ENCODE data around the gene MIPOL1.
"Not testable (repeated sequence)": the region's sequence is repeated elsewhere in the genome, so short reads cannot be mapped to it uniquely, and the experiment has no call there.

The MIPOL1 gene

DNA sequence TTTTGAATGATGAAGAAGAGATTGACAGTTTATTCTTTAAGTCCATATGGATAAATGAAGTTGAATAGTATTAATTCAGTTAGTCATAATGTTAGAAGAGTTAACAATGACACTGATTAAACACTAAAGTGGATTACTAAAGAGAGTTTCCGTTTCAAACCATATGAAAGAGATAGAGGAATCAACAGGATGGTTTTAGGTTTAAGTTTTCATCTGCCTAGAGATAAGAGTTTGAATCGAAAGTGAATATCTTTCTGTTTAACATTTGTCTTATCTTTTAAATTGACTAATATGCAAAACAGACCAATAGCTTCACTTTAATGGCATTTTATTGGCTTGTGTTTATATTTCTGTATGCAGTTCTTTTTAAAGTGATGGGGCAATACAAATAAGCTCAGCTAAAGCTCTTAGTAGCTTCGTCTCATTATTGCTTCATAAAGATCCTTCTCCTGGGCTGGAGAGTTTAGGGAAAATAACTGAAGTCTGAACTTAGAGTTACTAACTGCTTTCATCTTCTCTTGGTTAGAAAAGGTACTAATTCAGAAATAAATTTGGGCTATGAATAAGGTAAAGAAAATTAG lies 66.0 kb downstream of the MIPOL1 start:
- FAIRE-seq (no peak), DNase-seq (ENCODE audit: insufficient read length, low spot score) (no peak)
- TF ChIP-seq POLR2A (IDR thresholded peaks at IDR 0.05; ENCODE audit: low read depth, low read length), result no peak

DNA sequence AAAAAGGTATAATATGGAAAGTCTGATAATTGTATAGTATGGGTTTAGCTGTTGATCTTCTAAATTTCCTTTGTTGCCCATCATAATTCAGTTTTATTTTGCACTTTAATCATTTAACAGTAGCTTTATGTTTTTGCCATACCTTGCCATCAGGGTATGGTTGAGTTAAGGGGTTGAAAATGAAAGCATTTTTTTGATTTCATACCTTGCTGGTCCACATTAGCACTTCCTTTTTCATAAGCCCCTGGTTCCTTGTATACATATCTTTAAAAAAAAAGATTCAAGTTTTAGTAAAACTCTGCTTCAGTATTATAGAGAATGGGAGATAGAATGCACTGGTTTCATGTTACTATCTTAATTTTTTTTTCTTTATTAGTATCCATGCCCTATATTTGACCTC lies 71.1 kb downstream of the MIPOL1 start:
- no peak for FAIRE-seq
- DNase-seq (ENCODE audit: insufficient read length, low spot score), result no peak
- TF ChIP-seq POLR2A (IDR thresholded peaks at IDR 0.05; ENCODE audit: low read depth, low read length), result no peak

DNA sequence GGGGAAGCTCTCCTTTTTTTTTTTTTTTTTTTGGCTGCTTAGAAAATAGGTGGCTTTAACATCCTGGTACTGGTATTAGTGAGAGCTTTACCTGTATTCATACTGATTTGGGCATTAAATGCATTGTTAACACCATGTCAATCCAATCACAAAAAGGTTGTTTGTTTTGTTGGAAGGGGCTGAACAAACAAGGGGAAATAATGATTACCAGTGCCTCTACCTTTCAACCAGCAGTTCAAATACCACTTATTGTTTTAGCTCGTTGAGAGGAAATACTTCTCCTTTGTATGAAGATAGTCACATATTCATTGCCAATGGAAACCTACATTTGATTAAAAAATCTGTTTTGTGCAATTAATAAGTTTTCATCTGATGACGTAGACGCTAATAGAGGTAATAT lies 72.9 kb downstream of the MIPOL1 start:
- no peak for TF ChIP-seq POLR2A (IDR thresholded peaks at IDR 0.05; ENCODE audit: low read depth, low read length)
- FAIRE-seq (no peak), DNase-seq (ENCODE audit: insufficient read length, low spot score) (no peak)

DNA sequence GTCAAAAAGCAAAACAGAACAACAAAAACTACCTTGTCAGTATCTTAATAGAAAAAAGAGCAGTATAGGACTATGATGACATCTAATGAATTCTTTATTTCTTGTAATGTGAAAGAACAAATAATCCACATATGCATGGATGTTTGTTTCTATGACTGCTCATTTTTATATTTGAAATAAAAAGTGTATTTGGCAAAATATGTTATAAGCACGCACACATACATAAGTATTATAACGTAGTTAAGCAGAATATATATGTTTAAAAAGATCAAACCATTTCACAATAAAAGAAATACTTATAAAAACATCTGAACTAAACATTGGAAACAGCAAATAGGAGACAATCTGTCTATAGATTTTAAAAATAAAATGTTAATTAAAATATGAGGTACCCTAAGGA lies 74.8 kb downstream of the MIPOL1 start:
- TF ChIP-seq POLR2A (IDR thresholded peaks at IDR 0.05; ENCODE audit: low read depth, low read length), result no peak
- DNase-seq (ENCODE audit: insufficient read length, low spot score), result no peak
- FAIRE-seq, result no peak

DNA sequence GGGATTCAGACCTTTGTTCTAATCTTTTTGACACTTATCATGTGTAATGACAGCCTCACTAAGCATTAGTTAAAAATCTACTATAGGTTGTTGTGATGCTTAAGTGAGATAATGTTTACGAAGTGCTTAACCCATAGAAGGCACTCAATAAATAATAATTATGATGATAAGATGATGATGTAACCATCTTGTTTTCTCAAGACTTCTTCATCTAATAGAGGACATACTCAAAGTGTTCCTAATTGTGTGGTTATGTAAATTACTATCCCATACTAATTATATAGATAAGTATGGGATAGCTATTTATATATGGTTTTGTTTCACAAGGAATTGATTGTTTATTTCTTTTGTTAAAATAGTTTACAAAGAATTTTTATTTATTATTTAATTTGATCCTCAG lies 76.9 kb downstream of the MIPOL1 start:
- no peak for DNase-seq (ENCODE audit: insufficient read length, low spot score)
- no peak for TF ChIP-seq POLR2A (IDR thresholded peaks at IDR 0.05; ENCODE audit: low read depth, low read length)

DNA sequence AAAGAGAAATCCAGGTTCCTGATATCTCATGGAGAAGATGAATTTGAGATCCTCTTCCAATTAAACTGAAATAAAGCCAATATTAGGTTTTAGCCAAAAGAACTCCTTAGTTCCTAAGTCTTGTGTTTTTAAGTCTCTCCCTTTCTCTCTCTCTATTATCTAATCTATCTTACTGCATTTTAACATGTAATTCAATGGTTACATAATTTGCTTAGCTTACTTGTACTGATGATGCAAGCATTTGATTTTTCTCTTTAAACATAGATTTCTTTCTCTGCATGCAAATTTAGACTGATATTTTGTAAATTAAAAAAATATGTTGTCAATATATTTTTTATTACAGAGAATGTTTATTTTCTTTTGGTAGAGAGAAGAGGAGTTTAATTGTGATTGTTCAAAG lies 78.2 kb downstream of the MIPOL1 start:
- no peak for FAIRE-seq
- TF ChIP-seq POLR2A (IDR thresholded peaks at IDR 0.05; ENCODE audit: low read depth, low read length), result no peak
- no peak for DNase-seq (ENCODE audit: insufficient read length, low spot score)

More for the DNA sequence above, 76.9 kb downstream of the MIPOL1 start:
- no peak for FAIRE-seq

DNA sequence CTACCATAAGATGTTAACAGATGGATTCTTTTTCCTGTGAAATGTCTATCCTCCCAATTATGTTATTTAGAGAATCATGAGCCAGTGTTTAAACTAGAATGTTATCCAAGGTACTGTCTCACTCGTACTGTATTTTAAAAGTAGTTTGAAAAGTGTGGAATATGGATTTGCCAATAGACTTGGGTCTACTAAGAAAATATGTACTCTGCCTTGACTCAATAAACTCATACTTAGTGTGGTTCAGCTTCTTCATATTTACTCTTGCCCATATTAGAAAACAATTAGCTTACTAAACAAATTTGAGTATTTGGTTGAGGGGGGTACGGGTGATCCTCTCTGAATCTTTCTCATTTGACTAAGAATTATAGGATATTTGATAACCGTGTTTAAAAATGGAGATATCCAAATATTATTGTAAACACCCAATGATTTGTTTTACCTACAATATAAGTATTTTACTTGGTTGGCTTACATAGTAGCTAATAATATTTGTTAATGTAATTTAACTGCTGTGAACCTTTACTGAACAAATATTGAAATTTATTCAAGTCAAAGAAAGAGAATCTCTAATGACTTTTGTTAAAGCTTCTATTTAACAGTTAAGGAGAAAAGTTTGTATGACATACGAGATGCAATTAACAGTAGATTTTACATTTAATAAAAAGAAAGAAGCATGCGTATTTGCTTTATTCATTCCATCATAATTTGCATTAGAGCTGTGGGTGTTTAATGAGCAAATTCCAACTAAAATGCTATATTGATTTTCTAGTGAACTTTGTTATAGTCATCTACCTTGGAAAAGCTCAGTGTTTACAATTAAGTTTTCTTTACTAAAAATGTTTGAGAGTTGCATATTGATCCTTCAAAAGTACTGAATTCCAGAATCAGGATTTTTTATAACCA lies 81.2 kb downstream of the MIPOL1 start:
- no peak for TF ChIP-seq POLR2A (IDR thresholded peaks at IDR 0.05; ENCODE audit: low read depth, low read length)
- DNase-seq (ENCODE audit: insufficient read length, low spot score), result no peak
- FAIRE-seq, result no peak

DNA sequence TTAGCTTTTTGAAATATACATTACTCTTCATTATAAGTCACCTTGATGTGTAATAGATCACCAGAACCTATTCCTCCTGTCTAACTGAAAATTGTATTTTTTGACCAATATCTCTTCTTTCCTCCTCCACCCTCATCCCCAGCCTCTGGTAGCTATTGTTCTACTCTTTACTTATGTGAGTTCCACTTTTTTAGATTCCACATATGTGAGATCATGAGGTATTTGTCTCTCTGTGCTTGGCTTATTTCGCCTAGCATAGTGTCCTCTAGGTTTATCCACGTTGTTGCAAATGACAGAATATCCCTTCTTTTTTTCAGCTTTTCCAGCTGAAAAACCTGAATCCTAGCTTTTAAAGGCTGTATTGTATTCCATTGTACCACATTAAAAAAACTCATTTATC lies 82.1 kb downstream of the MIPOL1 start:
- TF ChIP-seq POLR2A (IDR thresholded peaks at IDR 0.05; ENCODE audit: low read depth, low read length), result no peak
- DNase-seq (ENCODE audit: insufficient read length, low spot score) (no peak), FAIRE-seq (no peak)

DNA sequence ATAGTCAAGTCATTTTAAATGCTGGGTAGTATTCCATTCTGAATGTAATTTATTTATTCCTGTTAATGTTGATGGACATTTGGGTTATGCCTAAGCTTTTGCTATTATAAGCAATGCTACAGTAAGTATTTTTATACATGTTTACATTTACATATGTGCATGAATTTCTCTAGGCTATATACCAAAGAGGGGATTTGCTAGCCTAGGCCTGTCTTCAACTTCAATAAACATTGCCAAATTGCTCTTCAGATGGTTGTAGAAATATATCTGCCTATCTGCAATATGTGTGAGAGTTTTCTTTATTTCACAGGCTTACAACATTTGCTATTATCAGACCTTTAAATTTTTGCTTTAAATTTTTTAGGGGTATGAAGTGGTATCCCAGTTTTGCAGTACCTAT lies 87.0 kb downstream of the MIPOL1 start:
- no peak for TF ChIP-seq POLR2A (IDR thresholded peaks at IDR 0.05; ENCODE audit: low read depth, low read length)
- DNase-seq (ENCODE audit: insufficient read length, low spot score) (no peak), FAIRE-seq (no peak)

DNA sequence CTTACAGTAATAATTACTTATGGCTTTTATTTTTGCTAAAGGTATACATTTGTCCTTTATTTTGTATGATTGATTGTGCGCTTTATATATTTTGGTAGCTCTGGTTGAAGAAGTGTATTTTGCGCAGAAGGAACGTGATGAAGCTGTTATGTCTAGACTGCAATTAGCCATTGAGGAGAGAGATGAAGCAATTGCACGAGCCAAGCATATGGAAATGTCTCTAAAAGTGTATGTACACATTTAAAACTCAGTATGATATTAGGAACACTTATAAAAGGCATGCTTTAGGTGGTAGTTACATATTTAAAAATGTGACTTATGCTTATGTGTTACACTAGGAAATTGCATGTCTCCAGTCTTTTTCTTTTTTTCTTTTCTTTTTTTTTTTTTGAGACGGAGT lies 87.5 kb downstream of the MIPOL1 start:
- DNase-seq (ENCODE audit: insufficient read length, low spot score), result no peak
- no peak for TF ChIP-seq POLR2A (IDR thresholded peaks at IDR 0.05; ENCODE audit: low read depth, low read length)
- FAIRE-seq, result no peak

DNA sequence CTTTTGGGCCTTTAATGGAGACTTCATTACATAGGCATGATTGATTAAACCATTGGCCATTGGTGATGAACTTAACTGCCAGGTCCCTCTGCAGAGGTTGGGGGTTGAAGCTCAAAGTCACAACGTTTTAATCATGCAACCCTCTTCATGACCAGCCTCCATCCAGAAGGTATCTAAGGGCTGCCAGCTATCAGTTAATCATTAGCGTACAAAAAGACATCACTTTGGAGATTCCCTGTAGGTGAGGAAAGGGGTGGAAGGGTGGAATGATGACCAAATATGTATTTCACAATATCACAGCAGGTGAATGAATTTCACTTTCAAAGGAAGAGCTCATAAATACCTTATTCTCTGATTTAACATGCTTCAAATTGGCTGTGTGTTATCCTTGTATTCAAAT lies 92.0 kb downstream of the MIPOL1 start:
- TF ChIP-seq POLR2A (IDR thresholded peaks at IDR 0.05; ENCODE audit: low read depth, low read length), result no peak
- FAIRE-seq (no peak), DNase-seq (ENCODE audit: insufficient read length, low spot score) (no peak)

DNA sequence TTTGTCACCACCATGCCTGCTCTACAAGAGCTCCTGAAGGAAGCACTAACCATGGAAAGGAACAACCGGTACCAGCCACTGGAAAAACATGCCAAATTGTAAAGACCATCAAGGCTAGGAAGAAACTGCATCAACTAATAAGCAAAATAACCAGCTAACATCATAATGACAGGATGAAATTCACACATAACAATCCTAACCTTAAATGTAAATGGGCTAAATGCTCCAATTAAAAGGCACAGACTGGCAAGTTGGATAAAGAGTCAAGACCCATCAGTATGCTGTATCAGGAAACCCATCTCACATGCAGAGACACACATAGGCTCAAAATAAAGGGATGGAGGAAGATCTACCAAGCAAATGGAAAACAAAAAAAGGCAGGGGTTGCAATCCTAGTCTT lies 97.5 kb downstream of the MIPOL1 start:
- FAIRE-seq, result not testable (repeated sequence)

DNA sequence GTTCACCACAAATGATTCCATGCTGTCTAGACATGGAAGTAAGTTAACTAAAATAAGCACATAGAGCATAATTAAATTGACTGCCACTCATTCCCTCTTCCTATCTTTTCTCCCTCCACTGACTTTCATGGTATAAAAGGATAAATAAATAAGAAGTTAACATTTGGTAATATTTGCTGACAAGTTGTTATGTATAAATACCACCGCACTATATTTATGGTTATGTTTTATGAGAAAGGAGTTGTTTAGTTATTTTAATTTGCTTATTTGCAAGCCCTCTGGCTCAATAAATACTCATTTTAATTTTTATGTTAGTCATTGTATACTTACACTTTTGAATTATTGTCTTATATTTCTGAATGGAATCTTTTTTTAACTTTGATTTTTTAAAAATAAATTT lies 113.5 kb downstream of the MIPOL1 start:
- no peak for FAIRE-seq
- DNase-seq (ENCODE audit: insufficient read length, low spot score), result no peak
- no peak for TF ChIP-seq POLR2A (IDR thresholded peaks at IDR 0.05; ENCODE audit: low read depth, low read length)

More for the DNA sequence above, 97.5 kb downstream of the MIPOL1 start:
- DNase-seq (ENCODE audit: insufficient read length, low spot score), result not testable (repeated sequence)

DNA sequence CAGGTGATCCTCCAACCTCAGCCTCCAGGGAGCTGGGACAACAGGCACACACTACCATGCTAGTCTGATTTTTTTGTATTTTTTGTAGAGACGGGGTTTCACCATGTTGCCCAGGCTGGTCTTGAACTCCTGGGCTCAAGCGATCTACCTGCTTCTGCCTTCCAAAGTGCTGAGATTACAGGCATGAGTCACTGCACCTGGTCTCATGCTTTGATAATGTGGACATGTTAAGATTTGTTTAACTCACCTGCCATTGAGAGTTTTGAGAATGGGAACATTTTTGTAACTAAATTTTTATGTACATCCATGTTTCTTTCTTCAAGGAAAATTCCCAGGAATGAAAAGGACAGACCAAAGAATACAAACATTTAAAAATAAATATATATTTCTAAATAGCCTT lies 121.2 kb downstream of the MIPOL1 start:
- DNase-seq (ENCODE audit: insufficient read length, low spot score) (no peak), FAIRE-seq (no peak)
- no peak for TF ChIP-seq POLR2A (IDR thresholded peaks at IDR 0.05; ENCODE audit: low read depth, low read length)

DNA sequence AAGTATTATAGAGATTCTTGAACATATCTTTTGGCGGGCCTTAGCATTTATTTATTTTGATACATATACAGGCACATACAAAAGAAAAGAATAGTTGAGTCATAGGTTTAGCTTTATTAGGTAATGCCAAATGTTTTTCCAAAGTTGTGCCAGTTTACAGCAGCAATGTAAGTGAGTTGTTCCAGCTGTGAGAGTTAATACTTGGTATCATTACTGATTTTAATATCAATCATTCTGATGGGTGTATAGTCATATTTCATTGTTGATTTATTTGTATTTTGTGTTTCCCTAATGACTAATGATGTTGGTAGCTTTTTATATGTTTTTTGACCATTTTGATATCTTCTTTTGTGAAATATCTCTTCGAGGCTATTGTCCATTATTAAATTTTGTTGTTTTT lies 122.4 kb downstream of the MIPOL1 start:
- no peak for FAIRE-seq
- DNase-seq (ENCODE audit: insufficient read length, low spot score), result no peak
- TF ChIP-seq POLR2A (IDR thresholded peaks at IDR 0.05; ENCODE audit: low read depth, low read length), result no peak

Measured in H54 (cell line).